ENCODE data around the gene CNIH3. TPM values are rescaled to one million over a fixed set of nuclear protein-coding genes. Genes with fewer than 3 reads are reported as not detected.

The CNIH3 gene
- total and polyA plus RNA-seq, 2 of the 4 experiments (the other 2 are of a cell fraction) = 2.0 to 2.9 TPM

DNA sequence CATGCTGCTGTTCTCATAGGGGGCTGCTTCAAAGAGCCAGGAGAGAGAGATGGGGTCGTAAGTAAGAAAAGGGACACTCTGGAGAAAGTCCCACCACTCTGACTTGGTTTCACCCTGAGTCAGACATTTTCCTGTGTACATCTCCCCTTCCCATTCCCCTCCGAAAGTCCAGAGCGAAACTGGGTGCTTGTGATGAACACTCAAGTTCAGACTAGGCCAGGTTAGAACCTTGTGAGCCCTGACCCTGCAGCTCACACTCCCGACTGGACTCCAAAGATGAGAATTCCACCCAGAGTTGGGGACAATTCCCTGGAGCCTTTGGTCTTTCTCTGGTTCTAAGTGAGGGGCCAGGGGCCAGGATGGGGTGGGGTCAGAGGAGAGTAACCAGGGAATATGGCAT, 139.5 kb downstream of the CNIH3 start:
- Histone ChIP-seq H3K9ac (ENCODE audit: low read depth, low read length) (no peak overlapping the region), H3K9me1 (ENCODE audit: insufficient read depth, low read length) (no peaks in the 10 kb centered on the region; the same call in 1 of the 2 replicates), H4K5ac (ENCODE audit: low read depth, low read length) (no peak overlapping the region), H3K9me3 (ENCODE audit: control insufficient read depth, insufficient read depth, low read length) (peaks cover 3% of the 10 kb centered on the region), H4K91ac (ENCODE audit: insufficient read depth, low read depth, low read length) (no peak overlapping the region), H2AFZ (replicated peaks; ENCODE audit: low read length, poor library complexity) (no peak overlapping the region), H3K4me1 (ENCODE audit: control insufficient read depth, insufficient read depth, low read length) (no peaks in the 10 kb centered on the region), H4K20me1 (ENCODE audit: insufficient read depth, low read length) (no peaks in the 10 kb centered on the region), H2BK15ac (ENCODE audit: low read depth, low read length) (no peak overlapping the region), H3K27ac (ENCODE audit: insufficient read depth, low read length) (no peak overlapping the region), H3K18ac (ENCODE audit: low read depth, low read length) (no peak overlapping the region), H3K4me3 (ENCODE audit: insufficient read depth, low read depth, low read length) (no peak overlapping the region), H3K14ac (replicated peaks; ENCODE audit: low read depth, low read length) (no peak overlapping the region), H2BK120ac (ENCODE audit: low read depth, low read length) (no peak overlapping the region), H3K4ac (ENCODE audit: low read depth, low read length) (no peak overlapping the region), H2AK9ac (replicated peaks; ENCODE audit: low read depth, low read length, poor library complexity) (no peak overlapping the region), H4K8ac (ENCODE audit: low read depth in 2 of 2, low read length in 2 of 2) (no peak overlapping the region), H2BK20ac (ENCODE audit: low read depth, low read length) (no peak overlapping the region), H3K4me2 (ENCODE audit: low read depth, low read length) (no peak overlapping the region), H3K56ac (ENCODE audit: extremely low read depth, insufficient read depth, low read length) (no peak overlapping the region), H3K27me3 (ENCODE audit: control insufficient read depth, insufficient read depth, low read length) (no peaks in the 10 kb centered on the region; the same call in 1 of the 2 replicates), H3K79me1 (ENCODE audit: low read depth in 1 of 2, low read length in 2 of 2) (no peaks in the 10 kb centered on the region), H2BK5ac (ENCODE audit: low read depth, low read length, poor library complexity, severe bottlenecking) (no peak overlapping the region), H2AK5ac (ENCODE audit: low read depth, low read length) (no peak overlapping the region), H3K36me3 (ENCODE audit: control insufficient read depth, insufficient read depth, low read length) (no peaks in the 10 kb centered on the region), H3K23ac (ENCODE audit: low read depth, low read length) (no peak overlapping the region)
- DNase-seq (no peak), ATAC-seq (ENCODE audit: low read depth) (no peak)
- ChIA-PET POLR2A (ENCODE audit: unreplicated experiment) (no interaction called here), CTCF (no interaction called here)
- TF ChIP-seq CEBPB (IDR thresholded peaks at IDR 0.05; ENCODE audit: low read depth, low read length) (no peak), FOS (IDR thresholded peaks at IDR 0.05; ENCODE audit: low read depth, low read length) (no peak), BHLHE40 (IDR thresholded peaks at IDR 0.05; ENCODE audit: low read depth, low read length) (no peak), ELK1 (IDR thresholded peaks at IDR 0.05; ENCODE audit: borderline replicate concordance, low read depth, low read length) (no peak), POLR2A (IDR thresholded peaks at IDR 0.05; ENCODE audit: low read depth, low read length) (no peak), MAFK (IDR thresholded peaks at IDR 0.05; ENCODE audit: low read depth, low read length) (no peak), RAD21 (IDR thresholded peaks at IDR 0.05; ENCODE audit: low read length) (no peak), NFE2L2 (IDR thresholded peaks at IDR 0.05; ENCODE audit: low read depth, low read length) (no peak), RFX5 (IDR thresholded peaks at IDR 0.05; ENCODE audit: low read depth, low read length) (no peak), SMC3 (IDR thresholded peaks at IDR 0.05; ENCODE audit: low read depth, low read length) (no peak), MAZ (IDR thresholded peaks at IDR 0.05; ENCODE audit: borderline replicate concordance, low read depth, low read length) (no peak), MXI1 (IDR thresholded peaks at IDR 0.05; ENCODE audit: borderline replicate concordance, low read depth, low read length) (no peak), RCOR1 (IDR thresholded peaks at IDR 0.05; ENCODE audit: insufficient replicate concordance, low read length) (no peak), USF2 (IDR thresholded peaks at IDR 0.05; ENCODE audit: low read depth, low read length) (no peak), CHD1 (IDR thresholded peaks at IDR 0.05; ENCODE audit: low read depth, low read length) (no peak)
- TF ChIP-seq, protein P1, sequence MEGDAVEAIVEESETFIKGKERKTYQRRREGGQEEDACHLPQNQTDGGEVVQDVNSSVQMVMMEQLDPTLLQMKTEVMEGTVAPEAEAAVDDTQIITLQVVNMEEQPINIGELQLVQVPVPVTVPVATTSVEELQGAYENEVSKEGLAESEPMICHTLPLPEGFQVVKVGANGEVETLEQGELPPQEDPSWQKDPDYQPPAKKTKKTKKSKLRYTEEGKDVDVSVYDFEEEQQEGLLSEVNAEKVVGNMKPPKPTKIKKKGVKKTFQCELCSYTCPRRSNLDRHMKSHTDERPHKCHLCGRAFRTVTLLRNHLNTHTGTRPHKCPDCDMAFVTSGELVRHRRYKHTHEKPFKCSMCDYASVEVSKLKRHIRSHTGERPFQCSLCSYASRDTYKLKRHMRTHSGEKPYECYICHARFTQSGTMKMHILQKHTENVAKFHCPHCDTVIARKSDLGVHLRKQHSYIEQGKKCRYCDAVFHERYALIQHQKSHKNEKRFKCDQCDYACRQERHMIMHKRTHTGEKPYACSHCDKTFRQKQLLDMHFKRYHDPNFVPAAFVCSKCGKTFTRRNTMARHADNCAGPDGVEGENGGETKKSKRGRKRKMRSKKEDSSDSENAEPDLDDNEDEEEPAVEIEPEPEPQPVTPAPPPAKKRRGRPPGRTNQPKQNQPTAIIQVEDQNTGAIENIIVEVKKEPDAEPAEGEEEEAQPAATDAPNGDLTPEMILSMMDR (conservative IDR thresholded peaks at IDR 0.05; ENCODE audit: low read depth, low read length) = no peak
- no TSS peak for BruUV-seq (replicated peaks)
- dilution Hi-C loops (cut with HindIII; ENCODE audit: low sequenced_read_pairs, unreplicated experiment) (no loop called here), in situ Hi-C loops (cut with MboI; ENCODE audit: low sequenced_read_pairs) (no loop called here), intact Hi-C loops (cut with micrococcal nuclease) (no loop called here)
- WGBS, 2 experiments (ENCODE audit: extremely low coverage in 2 of 2, insufficient read length in 1 of 2) = 73% methylated on average over 2 of the region's 4 CpGs; no CpG with 5 or more reads in 1 of the 2 experiments

All from IMR-90 (cell line).